Lung (tissue), 12 donors: Measurements from ENCODE around the gene PSTK. TPM values are rescaled to one million over a fixed set of nuclear protein-coding genes. Genes with fewer than 3 reads are reported as not detected.

ENCODE experiments used
- ATAC-seq: fragments of 200-7000 bp; cut with Tn5 transposase; one replicate; pipeline ENCODE4 v1.9.1; 2020; ENCODE audit warnings: moderate number of reproducible peaks; ENCODE audit not compliant: insufficient read depth, low FRiP score
- DNase-seq, 3 donors: peaks; one replicate each; pipeline ENCODE4 v3.0.0-alpha.2; 2013 to 2017
- H3K27ac ChIP-seq, 2 donors: one replicate each; pipeline ENCODE4 v1.5.1; 2013; ENCODE audit warnings: mild to moderate bottlenecking in 2 of 2, moderate library complexity in 2 of 2, control low read depth in 1 of 2, inconsistent platforms in 1 of 2, low read depth in 1 of 2, low read length in 1 of 2
- H3K27me3 ChIP-seq, 3 donors: one replicate each; pipeline ENCODE4 v1.5.1; 2013; ENCODE audit warnings: low read length in 2 of 3; ENCODE audit not compliant: control insufficient read depth in 3 of 3, insufficient read depth in 3 of 3
- H3K36me3 ChIP-seq, 4 donors: one replicate each; pipeline ENCODE4 v1.5.1; 2013; ENCODE audit warnings: low read length in 4 of 4, mild to moderate bottlenecking in 1 of 4, moderate library complexity in 1 of 4; ENCODE audit not compliant: control insufficient read depth in 4 of 4, insufficient read depth in 4 of 4
- H3K4me1 ChIP-seq, 5 donors: one replicate each; pipeline ENCODE4 v1.5.1; 2013; ENCODE audit warnings: low read length in 5 of 5, mild to moderate bottlenecking in 2 of 5, moderate library complexity in 1 of 5; ENCODE audit not compliant: control insufficient read depth in 5 of 5, insufficient read depth in 5 of 5
- H3K4me3 ChIP-seq: one replicate; pipeline ENCODE4 v1.5.1; 2013; ENCODE audit warnings: mild to moderate bottlenecking, control low read depth, moderate library complexity
- H3K9ac ChIP-seq, 2 donors: one replicate each; pipeline ENCODE4 v1.5.1; 2013; ENCODE audit warnings: low read length in 2 of 2, control low read depth in 1 of 2; ENCODE audit not compliant: insufficient read depth in 1 of 2
- H3K9me3 ChIP-seq, 4 donors: one replicate each; pipeline ENCODE4 v1.5.1; 2013; ENCODE audit warnings: low read length in 3 of 4, mild to moderate bottlenecking in 1 of 4, moderate library complexity in 1 of 4; ENCODE audit not compliant: control insufficient read depth in 4 of 4, insufficient read depth in 3 of 4
- WGBS, 2 donors: extraction: QIAGEN DNeasy Blood & Tissue Kit; methylation state at CpG; one replicate each; pipeline ENCODE4 v1.1.7; 2013; 5-methylcytosine and 5-hydroxymethylcytosine counted together
- polyA plus RNA-seq, 2 donors: library from polyadenylated mRNA; stranded (reverse); fragments of 200-250 nt; gene quantifications; one replicate each; pipeline ENCODE4 v1.2.1, GENCODE V29; 2013
- total RNA-seq, 2 donors: library from RNA; depleted of rRNA in 1 of 2; stranded (reverse); fragments of >200 nt in 1 of 2; gene quantifications; one replicate each; pipeline ENCODE4 v1.2.1, GENCODE V29; 2014 to 2021
- TF ChIP-seq, protein P1 (sequence below): IDR thresholded peaks from 2 replicates; pipeline ENCODE4 v1.5.1; 2012; ENCODE audit warnings: mild to moderate bottlenecking; ENCODE audit errors: control extremely low read depth, extremely low read depth
- donor health status: control.
- donor health status: control.
- donor health status: Bipolar disorder and iron deficiency.
- donor health status: healthy.
- donor health status: DM: yes; HTN: yes; CAD: no.

The PSTK gene
- total and polyA plus RNA-seq, 4 donors: 1.8 to 5.0 (median 3.3) TPM

DNA sequence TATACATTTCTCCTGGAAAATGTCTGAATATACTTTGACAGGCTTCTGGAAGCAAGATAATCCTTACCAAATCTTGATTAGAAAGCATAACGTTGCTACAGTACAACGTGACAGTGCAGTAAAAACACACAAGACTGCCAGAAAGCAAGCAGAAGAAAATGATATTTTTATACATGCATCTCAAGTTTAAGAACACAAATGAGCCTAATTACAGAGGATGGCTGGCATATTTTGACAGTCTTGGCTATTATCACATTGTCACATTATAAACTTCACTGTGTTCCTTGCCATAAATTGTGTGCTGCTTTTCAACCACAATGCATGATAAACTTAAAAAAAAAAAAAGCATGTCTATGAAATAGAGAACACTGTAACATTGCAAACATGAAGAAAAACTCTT lies 24.1 kb downstream of the PSTK start:
- H3K9me3 ChIP-seq: no peaks in the 10 kb centered on the region
- H3K27me3 ChIP-seq: no peaks in the 10 kb centered on the region
- H3K27ac ChIP-seq: no peak overlapping the region
- H3K4me3 ChIP-seq: no peak overlapping the region
- peaks cover 0 to 13% (median 8%) of the 10 kb centered on the region in 5 donors for H3K4me1 ChIP-seq
- TF ChIP-seq, protein P1, sequence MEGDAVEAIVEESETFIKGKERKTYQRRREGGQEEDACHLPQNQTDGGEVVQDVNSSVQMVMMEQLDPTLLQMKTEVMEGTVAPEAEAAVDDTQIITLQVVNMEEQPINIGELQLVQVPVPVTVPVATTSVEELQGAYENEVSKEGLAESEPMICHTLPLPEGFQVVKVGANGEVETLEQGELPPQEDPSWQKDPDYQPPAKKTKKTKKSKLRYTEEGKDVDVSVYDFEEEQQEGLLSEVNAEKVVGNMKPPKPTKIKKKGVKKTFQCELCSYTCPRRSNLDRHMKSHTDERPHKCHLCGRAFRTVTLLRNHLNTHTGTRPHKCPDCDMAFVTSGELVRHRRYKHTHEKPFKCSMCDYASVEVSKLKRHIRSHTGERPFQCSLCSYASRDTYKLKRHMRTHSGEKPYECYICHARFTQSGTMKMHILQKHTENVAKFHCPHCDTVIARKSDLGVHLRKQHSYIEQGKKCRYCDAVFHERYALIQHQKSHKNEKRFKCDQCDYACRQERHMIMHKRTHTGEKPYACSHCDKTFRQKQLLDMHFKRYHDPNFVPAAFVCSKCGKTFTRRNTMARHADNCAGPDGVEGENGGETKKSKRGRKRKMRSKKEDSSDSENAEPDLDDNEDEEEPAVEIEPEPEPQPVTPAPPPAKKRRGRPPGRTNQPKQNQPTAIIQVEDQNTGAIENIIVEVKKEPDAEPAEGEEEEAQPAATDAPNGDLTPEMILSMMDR: no peak
- no peak overlapping the region for H3K9ac ChIP-seq
- DNase-seq: no peak
- ATAC-seq: no peak
- 60 to 80% methylated on average over 2 of the region's 2 CpGs for WGBS, 2 donors
- no peaks in the 10 kb centered on the region for H3K36me3 ChIP-seq

DNA sequence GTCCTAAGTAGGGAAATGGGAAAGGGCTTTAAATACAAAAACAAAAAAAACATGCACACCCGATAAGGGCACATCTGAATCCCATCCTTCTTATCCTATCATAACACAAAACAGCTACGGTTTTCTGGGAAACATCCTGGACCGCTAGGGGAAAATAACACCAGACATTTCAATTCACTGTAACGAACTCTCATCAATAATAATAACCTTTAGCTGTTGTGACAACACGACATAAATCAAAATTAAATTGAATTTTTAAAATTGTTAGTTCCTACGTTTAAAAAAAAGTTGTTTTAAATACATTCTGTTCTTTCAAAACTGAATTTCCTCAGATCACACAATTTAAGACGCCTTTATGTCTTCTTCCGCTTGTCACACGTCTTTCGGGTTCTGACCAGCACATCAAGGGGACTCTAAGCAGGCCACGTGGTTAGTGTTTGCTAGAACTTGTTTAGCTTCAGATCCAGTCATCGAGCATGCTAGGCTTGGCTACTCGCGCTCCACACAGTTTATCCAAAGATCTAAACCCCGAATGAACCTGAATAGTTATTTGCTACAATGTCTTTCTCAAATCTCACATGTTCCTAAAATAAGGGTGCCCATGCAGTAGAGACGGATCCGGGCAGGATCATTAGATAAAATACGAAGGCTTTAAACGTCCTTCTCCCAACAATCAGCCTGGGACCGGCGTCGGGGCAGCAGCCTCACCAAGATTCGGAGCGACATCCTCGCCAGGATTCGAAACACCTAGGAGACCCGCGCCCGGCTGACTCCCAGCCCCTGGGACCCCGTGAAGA lies 27.6 kb downstream of the PSTK start:
- Histone ChIP-seq H3K27me3 (no peaks in the 10 kb centered on the region), H3K4me1 (peaks cover 0 to 18% (median 10%) of the 10 kb centered on the region in 5 donors), H3K36me3 (no peaks in the 10 kb centered on the region), H3K9ac (peak overlapping the region; percentile 77 to 80), H3K9me3 (no peaks in the 10 kb centered on the region), H3K27ac (peak overlapping the region; percentile 81 to 85), H3K4me3 (peak overlapping the region; percentile 87)
- TF ChIP-seq, protein P1: no peak
- ATAC-seq: peak; percentile 42
- WGBS, 2 donors: 3 to 6% methylated on average over 30 of the region's 30 CpGs
- DNase-seq: peak; percentile 48 to 72 (median 67)

DNA sequence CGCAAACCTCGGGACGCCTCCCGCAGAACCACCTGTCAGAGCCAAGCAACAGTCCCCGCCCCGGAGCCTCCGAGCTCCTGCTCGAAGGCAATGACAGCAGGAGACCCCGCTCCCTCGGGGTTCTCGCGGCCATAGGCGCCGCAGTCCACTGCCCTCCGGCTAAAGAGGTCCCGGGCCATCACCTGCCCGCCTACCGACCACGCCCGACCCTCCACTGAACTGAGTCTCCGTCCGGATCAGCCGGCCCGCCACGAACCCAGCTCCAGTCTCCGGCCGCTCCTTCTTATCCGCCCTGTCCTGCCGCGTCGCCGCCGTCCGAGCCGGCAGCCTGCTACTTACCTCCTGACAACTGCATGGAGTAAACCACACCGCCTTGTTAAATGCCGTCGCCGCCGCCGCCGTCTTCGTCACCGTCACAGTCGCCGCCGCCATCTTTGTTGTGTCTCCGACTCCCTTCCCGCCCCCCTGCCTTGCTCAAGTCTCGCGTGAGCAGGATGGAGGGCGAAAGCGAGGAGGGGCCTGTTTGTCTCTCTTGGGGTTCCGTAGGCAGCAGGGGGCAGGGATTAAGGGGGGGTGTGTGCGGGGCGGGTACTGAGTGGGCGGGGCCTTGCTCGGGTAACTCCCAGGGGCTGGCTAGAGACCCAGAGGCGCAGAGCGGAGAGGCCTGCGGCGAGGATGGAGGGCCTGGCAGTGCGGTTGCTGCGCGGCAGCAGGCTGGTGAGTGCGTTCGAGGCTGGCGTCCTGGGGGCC lies 28.3 kb downstream of the PSTK start, which contains the start of the genes ACADSB and IKZF5:
Gene ACADSB (plus strand): TSS at position 652 of the 750 bp plus-strand sequence. CDS start 24 bp downstream, at position 676.
Gene IKZF5 (minus strand): TSS at position 441 of the 750 bp plus-strand sequence. CDS start 10,170 bp downstream, outside the sequence.
- WGBS, 2 donors: 0% methylated on average over 58 to 68 of the region's 68 CpGs
- ATAC-seq (peak; percentile 98), DNase-seq (peak; percentile 98 to 99 (median 99))

More for the DNA sequence above, 28.3 kb downstream of the PSTK start, which contains the start of the genes ACADSB and IKZF5:
- Histone ChIP-seq H3K9me3 (no peaks in the 10 kb centered on the region), H3K4me1 (peaks cover 0 to 18% (median 10%) of the 10 kb centered on the region in 5 donors), H3K4me3 (peak within 1 kb of the TSS; percentile 87), H3K27me3 (no peaks in the 10 kb centered on the region), H3K27ac (peak within 1 kb of the TSS; percentile 81 to 85), H3K9ac (peak within 1 kb of the TSS; percentile 77 to 80), H3K36me3 (no peaks in the 10 kb centered on the region)
- TF ChIP-seq, protein P1: no peak
